KBM-7 (cell line): ENCODE data around the gene THOP1.
A peak's percentile ranks its signal among the peaks of the same experiment; 100 is the strongest.

Source experiments
- DNase-seq: peaks from one replicate; pipeline ENCODE4 v3.0.0-alpha.2; 2015
- in situ Hi-C: fragments of 300-500 bp; cut with MboI; formaldehyde crosslinking; loops from 2 replicates; pipeline ENCODE4 v1.14.3; 2020; ENCODE audit warnings: low sequenced_read_pairs, low pct_unique_long_range_greater_than_20kb, mixed read lengths

The THOP1 gene

GRCh38 chr19:2761876-2762782 is 23.2 kb upstream of the THOP1 start:
- in situ Hi-C loops, result no loop called here
- DNase-seq, result no peak

DNA sequence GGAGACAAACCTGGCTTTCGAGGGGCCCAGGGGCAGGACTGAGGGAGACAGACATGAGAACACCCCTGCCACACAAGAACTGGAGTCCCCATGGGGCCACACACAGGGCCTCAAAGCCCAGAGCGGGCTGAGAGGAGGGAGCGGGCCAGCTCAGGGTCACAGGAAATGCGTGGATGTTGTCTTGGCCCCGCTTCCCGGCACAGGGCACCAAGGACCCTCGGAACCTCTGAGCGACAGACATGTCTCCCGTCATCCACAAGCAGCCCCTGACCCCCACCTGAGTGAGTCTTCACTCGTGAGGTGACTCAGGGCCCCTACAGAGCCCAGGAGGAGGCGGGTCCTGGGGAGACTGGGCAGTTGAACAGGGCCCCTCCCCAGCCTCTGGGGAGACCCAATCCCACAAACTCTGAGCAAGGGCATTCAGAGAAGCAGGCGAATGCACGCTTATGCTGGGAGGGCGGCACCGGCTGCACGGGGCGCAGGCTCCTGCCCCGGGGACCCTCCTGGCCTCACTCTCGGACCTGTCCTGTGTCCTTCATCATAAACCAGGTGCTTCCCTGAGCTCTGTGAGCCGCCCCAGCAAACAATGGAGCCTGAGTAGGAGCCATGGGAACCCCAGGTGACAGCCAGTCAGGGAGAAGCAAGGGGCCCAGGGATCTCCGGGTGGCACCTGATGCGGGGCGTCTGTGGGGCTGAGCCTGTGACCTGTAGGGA is 22.4 kb upstream of the THOP1 start:
- in situ Hi-C loops, result no loop called here
- no peak for DNase-seq

- no peak for DNase-seq
- in situ Hi-C loops, result no loop called here
Measured at GRCh38 chr19:2763687-2764086, 21.6 kb upstream of the THOP1 start.

DNA sequence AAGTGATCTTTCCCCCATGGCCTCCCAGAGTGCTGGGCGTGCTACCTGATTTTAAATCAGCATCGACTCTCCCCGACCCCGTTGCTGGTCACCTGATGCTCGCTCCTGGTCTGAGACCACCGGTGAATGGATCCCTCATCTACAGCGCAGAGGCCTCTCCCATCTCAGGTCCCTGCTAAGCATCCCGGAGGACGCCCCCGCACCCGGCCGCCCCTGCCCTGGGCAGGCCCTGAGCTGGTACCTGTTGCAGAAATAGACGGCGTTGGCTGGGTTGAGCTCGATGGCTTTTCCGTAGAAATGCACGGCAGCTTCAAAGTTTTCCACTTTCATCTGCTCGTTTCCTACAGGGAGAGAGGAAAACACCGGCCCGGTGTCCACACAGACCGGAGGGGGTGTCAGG is 20.4 kb upstream of the THOP1 start:
- no peak for DNase-seq
- in situ Hi-C loops, result no loop called here

DNA sequence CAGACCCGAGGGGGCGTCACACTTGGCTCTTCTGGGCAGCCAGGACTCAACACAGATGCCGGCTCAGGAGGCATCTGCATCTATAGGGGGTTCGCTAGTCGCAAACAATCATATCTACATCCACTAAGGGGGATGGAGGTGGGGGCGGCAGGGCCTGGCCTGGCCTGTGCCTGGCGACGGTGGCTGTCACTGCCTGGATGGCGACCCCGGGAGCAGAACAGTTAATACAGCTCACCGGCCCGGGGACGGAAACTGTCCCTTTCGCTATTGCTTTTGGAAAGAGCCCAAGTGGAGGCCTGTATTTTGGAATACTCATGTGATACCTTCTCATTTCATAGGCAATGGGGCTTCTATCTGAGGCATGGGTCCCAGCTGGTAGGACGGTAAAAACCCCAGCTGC is 19.9 kb upstream of the THOP1 start:
- DNase-seq, result no peak
- in situ Hi-C loops, result no loop called here

DNA sequence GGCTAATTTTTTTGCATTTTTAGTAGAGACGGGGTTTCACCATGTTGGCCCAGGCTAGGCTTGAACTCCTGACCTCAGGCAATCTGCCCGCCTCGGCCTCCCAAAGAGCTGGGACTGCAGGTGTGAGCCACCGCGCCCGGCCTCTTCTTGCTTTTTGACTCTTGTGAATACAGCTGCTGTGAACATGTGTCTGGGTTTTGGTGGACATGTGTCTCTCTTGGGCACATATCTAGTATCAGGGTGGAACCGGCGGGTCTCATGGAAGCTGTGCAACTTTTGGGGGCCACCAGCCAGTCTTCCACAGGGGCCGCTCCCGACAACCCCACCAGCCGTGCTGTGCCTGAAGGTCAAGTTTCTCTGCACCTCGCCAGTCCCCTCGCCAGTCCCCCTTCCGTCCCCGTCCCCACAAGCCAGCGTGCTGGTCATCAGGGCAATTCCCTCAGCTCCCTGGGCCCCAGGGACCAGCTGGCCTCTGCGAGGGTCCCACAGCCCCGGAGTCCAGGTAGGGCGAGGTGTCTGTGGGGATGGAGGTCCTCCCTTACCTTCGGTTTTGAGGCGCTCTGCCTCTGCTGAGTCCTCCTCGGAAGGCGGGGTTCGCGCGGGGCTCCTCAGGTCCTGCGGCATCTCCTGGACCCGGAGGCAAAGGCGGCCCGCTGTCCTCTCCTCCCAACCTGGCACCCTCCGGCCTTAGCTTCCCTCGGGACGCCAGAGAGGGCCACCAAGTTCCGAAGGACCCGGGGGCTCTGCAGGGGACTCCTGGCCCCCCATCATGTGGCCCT is 18.5 kb upstream of the THOP1 start:
- no peak for DNase-seq
- in situ Hi-C loops, result no loop called here

DNA sequence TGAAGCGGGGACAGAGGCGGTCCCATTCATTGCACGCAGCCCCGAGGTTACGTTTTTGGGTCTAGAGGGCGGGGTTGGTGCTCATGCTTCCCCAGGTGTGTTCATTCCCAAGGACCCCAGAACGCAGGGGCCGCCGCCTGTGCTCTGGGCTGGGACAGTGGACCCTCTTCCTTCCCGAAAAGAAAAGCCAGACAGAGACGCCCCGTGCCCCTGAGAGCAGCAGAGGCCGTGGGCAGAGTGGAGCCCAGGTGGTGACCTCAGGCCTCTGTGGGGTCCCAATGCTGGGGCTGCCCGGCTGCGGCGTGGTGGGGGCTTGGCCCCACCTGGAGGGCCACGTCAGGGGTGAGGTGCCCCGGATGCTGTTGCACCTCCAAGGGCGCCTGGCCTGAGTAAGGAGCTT is 17.6 kb upstream of the THOP1 start:
- DNase-seq, result no peak
- in situ Hi-C loops, result no loop called here

DNA sequence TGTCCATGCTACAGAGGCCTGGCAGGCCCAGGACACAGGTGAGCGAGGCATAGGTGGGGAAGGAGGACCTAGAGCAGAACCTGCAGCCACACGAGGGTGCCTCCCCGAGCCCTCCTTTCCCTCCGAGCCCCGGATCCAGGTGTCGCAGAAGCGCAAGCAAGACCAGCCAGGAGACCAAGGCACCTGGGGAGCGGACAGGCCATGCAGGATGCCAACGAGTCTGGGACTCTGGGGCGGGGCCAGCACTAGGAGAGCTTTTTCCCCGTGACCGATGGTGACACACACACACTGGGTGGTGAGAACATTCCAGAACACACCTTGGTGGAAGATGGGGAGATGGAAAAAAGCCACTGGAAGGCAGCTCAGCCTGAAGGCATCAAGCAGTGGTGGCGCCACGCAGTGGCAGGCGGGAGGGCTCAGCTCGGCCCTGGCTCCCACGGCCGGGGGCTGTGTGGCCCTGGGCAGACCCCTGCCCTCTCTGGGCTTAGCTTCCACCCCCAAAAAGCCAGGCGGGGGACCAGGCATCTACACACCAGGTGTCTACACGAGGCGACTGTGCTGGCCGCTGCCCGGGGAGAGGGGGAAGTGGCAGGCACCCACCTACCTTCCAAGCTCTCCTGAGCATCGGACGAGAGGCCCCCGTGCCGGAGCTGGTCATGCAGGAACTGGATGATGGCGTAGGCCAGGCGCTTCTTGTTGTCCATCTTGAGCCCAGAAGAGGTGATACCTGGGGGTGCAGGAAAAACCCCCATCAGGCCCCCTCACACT is 16.8 kb upstream of the THOP1 start:
- in situ Hi-C loops, result no loop called here
- DNase-seq, result no peak

DNA sequence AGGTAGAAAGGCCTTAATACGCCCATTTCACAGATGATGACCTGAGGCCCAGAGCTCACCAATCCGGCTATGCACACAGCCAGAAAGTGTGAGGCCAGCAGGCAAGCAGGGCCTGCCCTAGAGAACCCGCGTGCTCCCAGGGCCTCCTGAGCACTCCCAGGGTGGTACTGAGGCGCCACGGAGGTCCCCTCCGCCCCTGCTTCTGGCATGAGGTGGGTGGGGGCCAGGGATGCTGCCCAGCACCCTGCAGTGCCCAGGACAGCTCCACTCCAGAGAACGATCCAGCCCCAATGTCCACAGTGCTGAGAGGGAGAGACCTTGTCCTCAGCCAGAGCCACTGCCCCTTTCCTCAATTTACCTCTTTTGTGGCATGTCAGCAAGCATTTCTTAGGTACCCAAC is 16.1 kb upstream of the THOP1 start:
- in situ Hi-C loops, result no loop called here

GRCh38 chr19:2770055-2771013 is 15.0 kb upstream of the THOP1 start:
- DNase-seq, result peak; percentile 29
- in situ Hi-C loops, result no loop called here

More for the DNA sequence above, 16.1 kb upstream of the THOP1 start:
- no peak for DNase-seq

- no peak for DNase-seq
Measured at GRCh38 chr19:2771786-2772674, 13.3 kb upstream of the THOP1 start.

GRCh38 chr19:2774083-2774679 is 11.1 kb upstream of the THOP1 start:
- in situ Hi-C loops, result no loop called here
- no peak for DNase-seq

More at GRCh38 chr19:2771786-2772674, 13.3 kb upstream of the THOP1 start:
- in situ Hi-C loops, result no loop called here

DNA sequence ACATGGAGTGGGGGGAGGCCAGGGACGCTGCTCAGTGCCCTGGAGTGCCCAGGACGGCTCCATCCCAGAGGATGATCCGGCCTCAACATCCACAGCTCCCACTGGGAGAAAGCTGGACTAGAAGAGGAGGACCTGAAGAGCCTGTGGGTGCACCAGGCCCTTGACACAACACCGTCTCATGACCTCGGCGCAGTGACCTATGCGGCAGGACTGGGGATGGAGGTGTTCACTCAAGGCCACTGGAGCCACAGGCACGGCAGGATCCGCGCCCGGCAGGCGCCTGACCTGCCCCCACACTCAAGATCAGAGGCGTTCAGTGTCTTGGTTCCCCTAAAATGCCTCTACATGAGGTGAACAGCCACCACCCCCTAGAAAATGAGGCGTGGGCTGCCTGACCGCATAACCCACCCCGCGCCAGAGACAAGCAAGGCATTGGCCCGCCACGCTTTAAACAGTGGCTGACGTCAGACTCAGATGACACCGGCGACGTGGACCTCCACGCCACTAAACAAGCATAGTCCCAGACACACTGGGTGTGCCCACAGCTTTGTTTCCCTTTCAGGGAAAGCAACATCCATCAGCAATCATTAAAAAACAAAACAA is 10.2 kb upstream of the THOP1 start:
- DNase-seq, result no peak
- in situ Hi-C loops, result no loop called here

DNA sequence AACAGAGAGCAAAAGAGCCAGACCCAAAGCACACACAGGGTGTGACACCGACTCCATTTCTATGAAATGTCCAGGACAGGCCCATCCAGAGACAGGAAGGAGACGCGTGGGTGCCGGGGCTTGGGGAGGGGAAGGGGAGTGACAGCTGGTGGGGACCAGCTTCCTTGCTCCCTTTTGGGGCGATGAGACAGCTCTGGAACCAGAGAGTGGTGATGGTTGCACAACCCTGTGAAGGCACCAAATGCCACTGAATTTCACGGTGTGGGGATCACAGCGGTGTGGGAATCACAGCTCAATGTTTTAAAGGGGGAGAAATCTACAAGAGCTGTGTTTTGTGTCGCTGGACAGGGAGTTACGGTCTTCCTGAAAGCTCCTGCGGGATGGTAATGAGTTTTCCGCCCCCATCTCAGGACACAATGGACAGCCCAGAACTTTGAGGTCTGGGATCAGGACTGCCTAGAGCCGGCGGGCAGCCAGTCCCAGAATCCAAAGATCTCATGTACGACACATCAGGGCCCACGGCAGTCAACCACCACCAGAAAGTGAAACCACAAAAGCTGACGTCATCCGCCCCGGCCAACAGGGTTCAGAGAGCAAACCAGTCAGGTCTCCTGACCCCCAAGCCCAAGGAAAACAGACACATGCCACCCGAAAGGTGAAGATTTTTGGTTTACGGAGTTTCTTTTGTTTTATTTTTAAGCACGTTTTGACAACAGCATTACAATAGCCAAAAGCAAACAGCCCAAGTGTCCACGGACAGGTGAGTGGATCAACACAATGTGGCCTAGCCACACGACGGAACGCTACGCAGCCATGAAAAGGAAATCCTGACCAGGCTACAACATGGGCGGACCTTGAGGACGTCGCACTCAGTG is 9.5 kb upstream of the THOP1 start:
- in situ Hi-C loops, result no loop called here
- DNase-seq, result peak; percentile 51

DNA sequence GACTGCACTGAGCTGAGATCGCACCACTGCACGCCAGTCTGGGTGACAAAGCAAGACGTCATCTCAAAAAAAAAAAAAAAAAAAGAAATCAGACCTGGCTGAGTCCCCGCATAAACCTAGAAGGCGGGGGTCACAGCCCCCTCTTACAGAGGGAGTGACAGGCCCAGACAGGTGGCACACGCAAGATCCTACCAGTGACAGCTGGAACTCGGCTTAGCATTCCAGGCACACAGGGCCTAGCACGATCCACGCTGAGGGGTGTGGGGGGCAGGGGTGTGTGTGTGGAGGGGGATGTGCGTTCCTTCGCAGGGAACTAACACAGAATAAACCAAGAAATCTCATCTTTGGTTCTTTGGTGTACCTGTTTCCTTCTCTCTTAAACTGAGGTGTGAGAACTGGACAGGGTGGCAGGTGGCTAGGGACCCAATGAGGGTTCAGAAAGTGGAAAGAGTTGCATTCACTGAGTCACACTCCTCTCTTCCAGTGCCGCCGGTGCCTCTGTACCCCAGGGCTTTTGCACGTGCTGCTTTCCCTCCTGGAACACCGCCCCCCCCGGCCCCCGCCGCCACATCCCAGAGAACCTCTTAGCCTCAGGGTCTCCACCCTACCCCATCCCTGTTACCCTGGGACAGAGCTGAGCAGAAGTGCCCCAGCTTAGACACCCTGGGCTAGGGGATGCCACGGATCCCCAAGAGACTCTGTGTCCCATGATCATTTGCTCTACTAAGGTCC is 7.2 kb upstream of the THOP1 start:
- DNase-seq, result no peak
- in situ Hi-C loops, result no loop called here
